ENCODE data around the gene DLL3. TPM values are rescaled to one million over a fixed set of nuclear protein-coding genes. Genes with fewer than 3 reads are reported as not detected.
A peak's percentile ranks its signal among the peaks of the same experiment; 100 is the strongest.

DLL3 gene
- total and polyA plus RNA-seq, 9 of the 15 experiments (the other 6 are each of a cell fraction or from before 2014, with no cell fraction given), result 0.80 to 6.3 (median 1.2) TPM

- TF ChIP-seq ELK3 (CRISPR knock-in tag; IDR thresholded peaks at IDR 0.05), result no peak
- no peak for TF ChIP-seq IRF1 (CRISPR knock-in tag; IDR thresholded peaks at IDR 0.05; ENCODE audit: borderline replicate concordance)
- TF ChIP-seq ELF4 (CRISPR knock-in tag; IDR thresholded peaks at IDR 0.05), result no peak
- TF ChIP-seq ZNF408 (CRISPR knock-in tag; IDR thresholded peaks at IDR 0.05; ENCODE audit: low read depth), result no peak
- peak; percentile 75; the same call in 1 of the 2 replicates for TF ChIP-seq ZNF766 (CRISPR knock-in tag; conservative IDR thresholded peaks at IDR 0.05)
- peak; percentile 76 for TF ChIP-seq NFIC (IDR thresholded peaks at IDR 0.05)
- peak; percentile 43 for TF ChIP-seq ZNF121 (CRISPR knock-in tag; conservative IDR thresholded peaks at IDR 0.05)
- peak; percentile 100 for TF ChIP-seq L3MBTL2 (IDR thresholded peaks at IDR 0.05)
- TF ChIP-seq ELF1 (tag; IDR thresholded peaks at IDR 0.05), result no peak
- TF ChIP-seq MGA (IDR thresholded peaks at IDR 0.05), result peak; percentile 95
- TF ChIP-seq RBBP5 (IDR thresholded peaks at IDR 0.05; ENCODE audit: borderline replicate concordance, insufficient read depth, low read length, poor library complexity, severe bottlenecking), result peak; percentile 66
- no peak for TF ChIP-seq ZNF444 (CRISPR knock-in tag; IDR thresholded peaks at IDR 0.05)
Measured at GRCh38 chr19:39506944-39507714, 8.4 kb downstream of the DLL3 start (continued).

Data from K562 (cell line).